NCI-H82 (cell line): ENCODE measurements around the gene ZNF775.
A peak's percentile ranks its signal among the peaks of the same experiment; 100 is the strongest.

ENCODE experiments used
- DNase-seq: peaks from one replicate; lab custom pipeline; 2025; lab: John Stamatoyannopoulos, UW

The ZNF775 gene

GRCh38 chr7:150346922-150347321 is 32.2 kb upstream of the ZNF775 start:
- DNase-seq: no peak

- peak; percentile 44 for DNase-seq
These were observed 27.4 kb upstream of the ZNF775 start for GRCh38 chr7:150351587-150352194.

- DNase-seq: no peak
These were observed 23.5 kb upstream of the ZNF775 start for GRCh38 chr7:150355666-150356059.

- DNase-seq: peak; percentile 68
These were observed 22.7 kb upstream of the ZNF775 start for GRCh38 chr7:150356265-150356897.

GRCh38 chr7:150357270-150357669 is 21.9 kb upstream of the ZNF775 start:
- DNase-seq: peak; percentile 92

- peak; percentile 37 for DNase-seq
These were observed 21.2 kb upstream of the ZNF775 start for GRCh38 chr7:150357771-150358427.

GRCh38 chr7:150358433-150358832 is 20.7 kb upstream of the ZNF775 start:
- DNase-seq: no peak

GRCh38 chr7:150358988-150359621 is 20.0 kb upstream of the ZNF775 start:
- DNase-seq: no peak

- DNase-seq: no peak
These were observed 19.3 kb upstream of the ZNF775 start for GRCh38 chr7:150359622-150360362.

- no peak for DNase-seq
These were observed 18.6 kb upstream of the ZNF775 start for GRCh38 chr7:150360363-150361058.

- no peak for DNase-seq
These were observed 17.7 kb upstream of the ZNF775 start for GRCh38 chr7:150361402-150361801.

GRCh38 chr7:150361807-150362621 is 17.1 kb upstream of the ZNF775 start:
- no peak for DNase-seq

GRCh38 chr7:150363370-150363769 is 15.8 kb upstream of the ZNF775 start:
- no peak for DNase-seq

GRCh38 chr7:150363872-150364271 is 15.3 kb upstream of the ZNF775 start:
- no peak for DNase-seq

- DNase-seq: no peak
These were observed 13.9 kb upstream of the ZNF775 start for GRCh38 chr7:150365194-150365593.

GRCh38 chr7:150365673-150366398 is 13.3 kb upstream of the ZNF775 start:
- no peak for DNase-seq

- DNase-seq: no peak
These were observed 11.4 kb upstream of the ZNF775 start for GRCh38 chr7:150367677-150368095.

- peak; percentile 89 for DNase-seq
These were observed 10.8 kb upstream of the ZNF775 start, which contains the start of gene REPIN1 for GRCh38 chr7:150368096-150368883. REPIN1 (plus strand) TSS chr7:150368822; CDS start chr7:150369712, 890 bp downstream.
